Occipital lobe (tissue), 2 donors: ENCODE measurements around the gene IL12RB1. TPM values are rescaled to one million over a fixed set of nuclear protein-coding genes. Genes with fewer than 3 reads are reported as not detected.
A peak's percentile ranks its signal among the peaks of the same experiment; 100 is the strongest.
"Not testable (repeated sequence)": the region's sequence is repeated elsewhere in the genome, so short reads cannot be mapped to it uniquely, and the experiment has no call there.

Experiments used
- DNase-seq: peaks from one replicate; lab custom pipeline; 2025; lab: John Stamatoyannopoulos, UW
- total RNA-seq: library from RNA; depleted of rRNA; stranded (reverse); fragments of >200 nt; gene quantifications from one replicate; pipeline ENCODE4 v1.2.3, GENCODE V29; 2014

Gene IL12RB1
- total RNA-seq, 1 donor from 2014 or later: 0.47 TPM

GRCh38 chr19:18046059-18046718 lies 40.5 kb downstream of the IL12RB1 start:
- no peak for DNase-seq

GRCh38 chr19:18045307-18046050 lies 41.3 kb downstream of the IL12RB1 start:
- DNase-seq: no peak

- DNase-seq: peak; percentile 47
Measured at GRCh38 chr19:18044825-18045304, 41.9 kb downstream of the IL12RB1 start.

GRCh38 chr19:18043676-18044075 lies 43.1 kb downstream of the IL12RB1 start:
- DNase-seq: no peak

- DNase-seq: no peak
Measured at GRCh38 chr19:18041054-18041453, 45.7 kb downstream of the IL12RB1 start.

- DNase-seq: not testable (repeated sequence)
Measured at GRCh38 chr19:18032102-18032501, 54.6 kb downstream of the IL12RB1 start.

GRCh38 chr19:18031401-18031800 lies 55.3 kb downstream of the IL12RB1 start:
- not testable (repeated sequence) for DNase-seq

- peak; percentile 56 for DNase-seq
Measured at GRCh38 chr19:18029617-18030338, 57.0 kb downstream of the IL12RB1 start.

- DNase-seq: no peak
Measured at GRCh38 chr19:18027151-18027550, 59.6 kb downstream of the IL12RB1 start.

- no peak for DNase-seq
Measured at GRCh38 chr19:18023622-18024251, 63.0 kb downstream of the IL12RB1 start.

GRCh38 chr19:18021121-18021755 lies 65.5 kb downstream of the IL12RB1 start:
- peak; percentile 75 for DNase-seq

GRCh38 chr19:18020212-18021085 lies 66.3 kb downstream of the IL12RB1 start:
- peak; percentile 82 for DNase-seq

GRCh38 chr19:18017275-18018083 lies 69.3 kb downstream of the IL12RB1 start:
- DNase-seq: no peak

GRCh38 chr19:18016209-18016910 lies 70.4 kb downstream of the IL12RB1 start:
- DNase-seq: no peak

GRCh38 chr19:18014197-18014596 lies 72.5 kb downstream of the IL12RB1 start:
- no peak for DNase-seq

GRCh38 chr19:18013210-18014111 lies 73.3 kb downstream of the IL12RB1 start:
- no peak for DNase-seq

- no peak for DNase-seq
Measured at GRCh38 chr19:18010149-18010548, 76.6 kb downstream of the IL12RB1 start.
